Esophagus muscularis mucosa (tissue), 4 donors: Measurements from ENCODE around the gene APOL2.

Source experiments
- EP300 ChIP-seq: sonication (generic); formaldehyde crosslinking; IDR thresholded peaks from one replicate; pipeline ENCODE4 v1.6.1; 2017; ENCODE audit warnings: antibody characterized with exemption
- POLR2A ChIP-seq: fragments of 450-650 bp; IDR thresholded peaks from one replicate; pipeline ENCODE4 v1.6.1; 2017; ENCODE audit warnings: antibody characterized with exemption, moderate library complexity, mild to moderate bottlenecking, low read depth
- POLR2AphosphoS5 ChIP-seq, 2 donors: sonication (generic); formaldehyde crosslinking; IDR thresholded peaks; one replicate each; pipeline ENCODE4 v1.6.1; 2017; ENCODE audit warnings: antibody characterized with exemption in 2 of 2
- TF ChIP-seq, protein P1 (sequence below), 3 experiments: fragments of 200-600 bp in 2 of 3; fragments of 450-650 bp in 1 of 3; sonication (generic) in 2 of 3; IDR thresholded peaks; one replicate each; pipeline ENCODE4 v1.5.1; 2017 to 2019; ENCODE audit warnings: antibody characterized with exemption in 3 of 3, mild to moderate bottlenecking in 2 of 3, moderate library complexity in 1 of 3

DNA sequence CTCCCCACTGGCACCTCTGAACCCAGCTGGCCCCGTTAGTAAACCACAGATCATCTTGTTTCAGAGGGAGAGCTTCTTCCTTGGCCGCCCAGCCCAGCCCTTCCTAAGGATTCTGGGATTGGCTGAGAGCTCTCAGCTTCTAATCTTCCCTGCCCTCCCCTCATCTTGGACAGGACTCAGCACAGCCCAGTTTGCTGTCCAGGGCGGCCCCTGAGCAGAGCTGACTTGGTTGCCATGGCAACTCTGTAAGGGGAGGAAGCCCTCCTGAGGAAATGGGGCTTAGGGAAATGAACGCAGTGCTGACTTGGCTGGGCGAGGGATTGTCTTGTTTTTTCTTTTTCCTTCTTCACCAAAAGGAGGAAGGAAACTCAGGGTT is 42.3 kb downstream of the APOL2 start:
- TF ChIP-seq, protein P1, sequence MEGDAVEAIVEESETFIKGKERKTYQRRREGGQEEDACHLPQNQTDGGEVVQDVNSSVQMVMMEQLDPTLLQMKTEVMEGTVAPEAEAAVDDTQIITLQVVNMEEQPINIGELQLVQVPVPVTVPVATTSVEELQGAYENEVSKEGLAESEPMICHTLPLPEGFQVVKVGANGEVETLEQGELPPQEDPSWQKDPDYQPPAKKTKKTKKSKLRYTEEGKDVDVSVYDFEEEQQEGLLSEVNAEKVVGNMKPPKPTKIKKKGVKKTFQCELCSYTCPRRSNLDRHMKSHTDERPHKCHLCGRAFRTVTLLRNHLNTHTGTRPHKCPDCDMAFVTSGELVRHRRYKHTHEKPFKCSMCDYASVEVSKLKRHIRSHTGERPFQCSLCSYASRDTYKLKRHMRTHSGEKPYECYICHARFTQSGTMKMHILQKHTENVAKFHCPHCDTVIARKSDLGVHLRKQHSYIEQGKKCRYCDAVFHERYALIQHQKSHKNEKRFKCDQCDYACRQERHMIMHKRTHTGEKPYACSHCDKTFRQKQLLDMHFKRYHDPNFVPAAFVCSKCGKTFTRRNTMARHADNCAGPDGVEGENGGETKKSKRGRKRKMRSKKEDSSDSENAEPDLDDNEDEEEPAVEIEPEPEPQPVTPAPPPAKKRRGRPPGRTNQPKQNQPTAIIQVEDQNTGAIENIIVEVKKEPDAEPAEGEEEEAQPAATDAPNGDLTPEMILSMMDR (IDR thresholded peaks at IDR 0.05), result no peak
- no peak for TF ChIP-seq EP300
- TF ChIP-seq POLR2A, result no peak
- no peak for TF ChIP-seq POLR2AphosphoS5 (IDR thresholded peaks at IDR 0.05)
